Cerebellar nuclear complex (tissue), 1 donor: ENCODE measurements around the gene RYR1.
"Not testable (repeated sequence)": the region's sequence is repeated elsewhere in the genome, so short reads cannot be mapped to it uniquely, and the experiment has no call there.

ENCODE experiments used
- DNase-seq, 2 experiments: peaks; one replicate each; lab custom pipeline; 2025; lab: John Stamatoyannopoulos, UW

The RYR1 gene

GRCh38 chr19:38400361-38400760, 33.1 kb upstream of the RYR1 start:
- DNase-seq: no peak

- no peak for DNase-seq
Measured at GRCh38 chr19:38401148-38401547, 32.3 kb upstream of the RYR1 start.

- no peak for DNase-seq
Measured at GRCh38 chr19:38402623-38402966, 30.9 kb upstream of the RYR1 start.

GRCh38 chr19:38402967-38403674, 30.4 kb upstream of the RYR1 start, which contains the start of gene FAM98C:
Gene FAM98C (plus strand): TSS chr19:38403093. CDS start chr19:38403154, 61 bp downstream.
- peak; percentile 81 to 94 for DNase-seq

- DNase-seq: no peak
Measured at GRCh38 chr19:38404858-38405257, 28.6 kb upstream of the RYR1 start.

- DNase-seq: no peak
Measured at GRCh38 chr19:38405276-38405675, 28.2 kb upstream of the RYR1 start.

- no peak for DNase-seq
Measured at GRCh38 chr19:38409631-38410133, 23.8 kb upstream of the RYR1 start.

- DNase-seq: not testable (repeated sequence)
Measured at GRCh38 chr19:38410407-38410806, 23.1 kb upstream of the RYR1 start.

- DNase-seq: no peak
Measured at GRCh38 chr19:38411041-38411712, 22.3 kb upstream of the RYR1 start.

- not testable (repeated sequence) for DNase-seq
Measured at GRCh38 chr19:38411898-38412297, 21.6 kb upstream of the RYR1 start.

GRCh38 chr19:38412491-38412890, 21.0 kb upstream of the RYR1 start:
- no peak for DNase-seq

- no peak for DNase-seq
Measured at GRCh38 chr19:38412961-38413360, 20.5 kb upstream of the RYR1 start.

GRCh38 chr19:38413416-38413815, 20.1 kb upstream of the RYR1 start:
- no peak for DNase-seq

GRCh38 chr19:38417146-38417543, 16.3 kb upstream of the RYR1 start:
- no peak for DNase-seq

GRCh38 chr19:38417544-38418506, 15.7 kb upstream of the RYR1 start:
- DNase-seq: no peak

- no peak for DNase-seq
Measured at GRCh38 chr19:38420935-38421334, 12.6 kb upstream of the RYR1 start.

- no peak for DNase-seq
Measured at GRCh38 chr19:38421856-38422255, 11.6 kb upstream of the RYR1 start.

- no peak for DNase-seq
Measured at GRCh38 chr19:38422438-38422837, 11.1 kb upstream of the RYR1 start.

- no peak for DNase-seq
Measured at GRCh38 chr19:38424272-38424671, 9.2 kb upstream of the RYR1 start.

GRCh38 chr19:38425222-38425809, 8.2 kb upstream of the RYR1 start:
- DNase-seq: no peak

GRCh38 chr19:38425810-38426466, 7.6 kb upstream of the RYR1 start, which contains the start of gene RASGRP4:
Gene RASGRP4 (minus strand): TSS chr19:38426219. CDS start chr19:38426091, 128 bp downstream.
- DNase-seq: no peak
